Ascending aorta (tissue), 2 donors: ENCODE measurements around the gene RNGTT. TPM values are rescaled to one million over a fixed set of nuclear protein-coding genes. Genes with fewer than 3 reads are reported as not detected.

Source experiments
- DNase-seq, 2 donors: peaks; one replicate each; pipeline ENCODE4 v3.0.0-alpha.2; 2019; ENCODE audit warnings: low spot score in 2 of 2
- H3K27ac ChIP-seq, 2 donors: fragments of 200-600 bp; sonication (generic); one replicate each; pipeline ENCODE4 v1.5.1; 2016 to 2017; ENCODE audit warnings: mild to moderate bottlenecking in 1 of 2
- H3K27me3 ChIP-seq: fragments of 200-600 bp; sonication (generic); one replicate; pipeline ENCODE4 v1.5.1; 2017
- H3K36me3 ChIP-seq, 2 donors: fragments of 200-600 bp; sonication (generic); one replicate each; pipeline ENCODE4 v1.5.1; 2016
- H3K4me1 ChIP-seq, 2 donors: fragments of 200-600 bp; sonication (generic); one replicate each; pipeline ENCODE4 v1.5.1; 2016 to 2017; ENCODE audit warnings: mild to moderate bottlenecking in 1 of 2
- H3K4me3 ChIP-seq, 2 donors: fragments of 200-600 bp; sonication (generic); one replicate each; pipeline ENCODE4 v1.5.1; 2016 to 2017; ENCODE audit warnings: mild to moderate bottlenecking in 1 of 2
- H3K9me3 ChIP-seq, 2 donors: fragments of 200-600 bp; sonication (generic); one replicate each; pipeline ENCODE4 v1.5.1; 2016
- intact Hi-C: fragments of 100-400 bp; cut with DNase I; formaldehyde crosslinking; loops from one replicate; pipeline ENCODE4 v1.15.1; 2023
- total RNA-seq: library from RNA; depleted of rRNA; stranded (reverse); fragments of >200 nt; gene quantifications from one replicate; pipeline ENCODE4 v1.1.0, GENCODE V29; 2016
- TF ChIP-seq, protein P1 (sequence below), 3 experiments: fragments of 200-600 bp in 2 of 3; fragments of 450-650 bp in 1 of 3; sonication (generic) in 2 of 3; IDR thresholded peaks; one replicate each; pipeline ENCODE4 v1.5.1; 2016 to 2019; ENCODE audit warnings: antibody characterized with exemption in 3 of 3, mild to moderate bottlenecking in 1 of 3, moderate library complexity in 1 of 3

Gene RNGTT
- total RNA-seq, 1 donor from 2014 or later: 13.4 TPM

DNA sequence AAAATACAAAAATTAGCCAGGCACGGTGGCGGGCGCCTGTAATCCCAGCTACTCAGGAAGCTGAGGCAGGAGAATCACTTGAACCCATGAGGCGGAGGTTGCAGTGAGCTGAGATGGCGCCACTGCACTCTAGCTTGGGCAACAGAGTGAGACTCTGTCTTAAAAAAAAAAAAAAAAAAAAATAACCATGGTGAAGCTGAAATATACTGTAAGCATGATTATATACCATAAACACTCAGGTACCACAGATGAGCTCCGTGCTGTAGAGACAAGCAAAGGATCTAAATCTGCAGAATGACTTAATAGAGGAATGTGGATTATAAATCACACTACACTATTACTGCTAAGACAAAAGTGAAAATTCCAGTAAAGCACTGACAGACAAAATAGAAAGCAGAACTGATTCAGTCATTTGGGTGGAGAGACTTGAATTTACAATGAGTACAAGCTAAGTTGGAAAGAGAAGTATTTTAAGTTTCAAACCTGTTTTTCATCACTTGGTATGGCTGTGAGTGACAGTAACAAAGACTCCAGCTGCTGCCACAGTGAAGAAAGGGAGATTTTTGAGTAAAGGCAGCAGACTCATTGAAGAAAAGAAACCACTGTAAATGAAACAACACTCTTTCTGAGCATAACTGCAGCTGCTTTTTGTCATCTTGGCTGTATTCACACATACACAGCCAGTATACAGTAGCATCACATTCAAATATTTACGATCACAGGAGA, 322.1 kb downstream of the RNGTT start:
- TF ChIP-seq, protein P1, sequence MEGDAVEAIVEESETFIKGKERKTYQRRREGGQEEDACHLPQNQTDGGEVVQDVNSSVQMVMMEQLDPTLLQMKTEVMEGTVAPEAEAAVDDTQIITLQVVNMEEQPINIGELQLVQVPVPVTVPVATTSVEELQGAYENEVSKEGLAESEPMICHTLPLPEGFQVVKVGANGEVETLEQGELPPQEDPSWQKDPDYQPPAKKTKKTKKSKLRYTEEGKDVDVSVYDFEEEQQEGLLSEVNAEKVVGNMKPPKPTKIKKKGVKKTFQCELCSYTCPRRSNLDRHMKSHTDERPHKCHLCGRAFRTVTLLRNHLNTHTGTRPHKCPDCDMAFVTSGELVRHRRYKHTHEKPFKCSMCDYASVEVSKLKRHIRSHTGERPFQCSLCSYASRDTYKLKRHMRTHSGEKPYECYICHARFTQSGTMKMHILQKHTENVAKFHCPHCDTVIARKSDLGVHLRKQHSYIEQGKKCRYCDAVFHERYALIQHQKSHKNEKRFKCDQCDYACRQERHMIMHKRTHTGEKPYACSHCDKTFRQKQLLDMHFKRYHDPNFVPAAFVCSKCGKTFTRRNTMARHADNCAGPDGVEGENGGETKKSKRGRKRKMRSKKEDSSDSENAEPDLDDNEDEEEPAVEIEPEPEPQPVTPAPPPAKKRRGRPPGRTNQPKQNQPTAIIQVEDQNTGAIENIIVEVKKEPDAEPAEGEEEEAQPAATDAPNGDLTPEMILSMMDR (IDR thresholded peaks at IDR 0.05): no peak
- no peak overlapping the region for H3K4me3 ChIP-seq
- DNase-seq: no peak
- H3K4me1 ChIP-seq: peaks cover 0 to 4% of the 10 kb centered on the region in 2 donors
- H3K27me3 ChIP-seq: no peaks in the 10 kb centered on the region
- H3K9me3 ChIP-seq: no peaks in the 10 kb centered on the region
- no peak overlapping the region for H3K27ac ChIP-seq
- intact Hi-C loops: no loop called here
- no peaks in the 10 kb centered on the region for H3K36me3 ChIP-seq

DNA sequence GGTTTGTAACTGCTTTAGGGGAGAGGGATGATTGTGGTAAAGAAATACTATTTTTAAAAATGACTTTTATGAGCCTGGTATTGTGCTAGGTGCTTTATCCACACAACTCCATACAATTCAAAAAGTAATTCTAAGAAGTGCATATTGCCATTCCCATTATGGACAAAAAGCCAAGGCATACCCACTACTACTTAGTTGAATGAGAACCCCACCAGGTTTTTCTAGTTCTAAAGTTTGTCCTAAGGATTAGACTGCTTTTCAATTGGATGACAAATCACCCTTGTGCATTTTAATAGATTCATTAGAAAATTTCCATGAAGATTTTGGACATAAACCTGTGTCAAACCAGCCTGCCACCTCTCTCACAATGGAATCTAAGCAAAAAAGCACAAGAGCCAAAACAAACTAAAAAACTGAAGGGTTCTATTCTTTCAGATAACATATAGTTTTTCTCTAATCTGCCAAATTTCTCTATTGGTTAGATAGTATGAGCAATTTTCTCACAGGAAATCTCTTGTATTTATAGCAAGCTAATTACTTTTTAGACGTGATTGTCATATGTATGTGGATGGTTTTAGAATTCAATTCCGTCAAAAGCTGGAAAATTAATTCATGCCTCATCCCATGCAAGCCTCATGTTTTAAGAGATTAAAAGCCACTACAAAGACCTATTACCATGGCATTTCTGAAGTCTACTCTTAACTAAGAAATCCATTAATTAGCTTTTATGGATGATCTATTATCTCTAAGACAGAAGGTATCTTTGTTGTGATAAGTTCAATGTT, 325.5 kb downstream of the RNGTT start:
- no peak for DNase-seq
- Histone ChIP-seq H3K9me3 (no peaks in the 10 kb centered on the region), H3K36me3 (no peaks in the 10 kb centered on the region), H3K27ac (no peak overlapping the region), H3K27me3 (no peaks in the 10 kb centered on the region), H3K4me3 (no peak overlapping the region), H3K4me1 (peaks cover 0 to 4% of the 10 kb centered on the region in 2 donors)
- TF ChIP-seq, protein P1 (IDR thresholded peaks at IDR 0.05): no peak
- intact Hi-C loops: no loop called here

DNA sequence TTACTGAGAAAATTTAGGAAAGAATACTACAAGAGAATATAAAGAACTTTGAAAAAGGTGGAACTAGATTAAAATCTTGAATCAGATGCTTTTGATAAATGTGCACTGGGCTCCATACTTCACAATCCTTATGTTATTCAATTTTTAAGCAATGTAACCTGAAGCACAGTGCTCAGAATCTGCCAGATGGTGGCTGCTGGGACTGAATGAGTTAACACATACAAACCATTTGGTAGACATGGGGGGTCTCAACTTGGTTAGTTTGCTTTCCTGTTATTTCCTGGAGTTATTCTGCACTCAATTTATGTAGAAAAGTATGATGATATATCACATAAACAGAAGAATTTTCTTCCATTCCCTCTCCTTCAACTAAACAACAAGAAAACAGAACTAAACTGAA, 326.5 kb downstream of the RNGTT start:
- no peaks in the 10 kb centered on the region for H3K36me3 ChIP-seq
- H3K9me3 ChIP-seq: no peaks in the 10 kb centered on the region
- no peak overlapping the region for H3K27ac ChIP-seq
- no peak overlapping the region for H3K4me3 ChIP-seq
- intact Hi-C loops: no loop called here
- H3K27me3 ChIP-seq: no peaks in the 10 kb centered on the region
- H3K4me1 ChIP-seq: peaks cover 0 to 4% of the 10 kb centered on the region in 2 donors
- no peak for DNase-seq
- TF ChIP-seq, protein P1 (IDR thresholded peaks at IDR 0.05): no peak

DNA sequence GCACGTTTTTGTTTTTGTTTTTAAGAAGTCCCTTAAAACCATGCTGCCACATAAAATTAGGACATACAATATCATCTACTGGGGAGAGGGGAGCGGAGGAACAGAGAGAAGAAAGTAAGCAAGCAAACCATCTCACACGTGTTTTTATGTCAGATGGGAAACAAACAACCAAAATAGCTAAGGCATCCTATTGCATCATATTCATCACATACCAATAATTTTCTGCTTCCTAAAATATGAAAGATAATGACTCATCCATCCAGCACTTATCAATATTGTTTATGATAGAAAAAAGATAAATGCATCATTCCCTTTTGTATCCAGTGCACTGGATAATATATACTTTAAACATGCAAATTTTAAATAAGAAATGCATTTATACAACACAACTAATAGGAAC, 329.6 kb downstream of the RNGTT start:
- DNase-seq: no peak
- no peaks in the 10 kb centered on the region for H3K27me3 ChIP-seq
- intact Hi-C loops: no loop called here
- no peaks in the 10 kb centered on the region for H3K36me3 ChIP-seq
- H3K4me3 ChIP-seq: no peak overlapping the region
- H3K27ac ChIP-seq: no peak overlapping the region
- TF ChIP-seq, protein P1 (IDR thresholded peaks at IDR 0.05): no peak
- H3K9me3 ChIP-seq: no peaks in the 10 kb centered on the region
- no peaks in the 10 kb centered on the region for H3K4me1 ChIP-seq

DNA sequence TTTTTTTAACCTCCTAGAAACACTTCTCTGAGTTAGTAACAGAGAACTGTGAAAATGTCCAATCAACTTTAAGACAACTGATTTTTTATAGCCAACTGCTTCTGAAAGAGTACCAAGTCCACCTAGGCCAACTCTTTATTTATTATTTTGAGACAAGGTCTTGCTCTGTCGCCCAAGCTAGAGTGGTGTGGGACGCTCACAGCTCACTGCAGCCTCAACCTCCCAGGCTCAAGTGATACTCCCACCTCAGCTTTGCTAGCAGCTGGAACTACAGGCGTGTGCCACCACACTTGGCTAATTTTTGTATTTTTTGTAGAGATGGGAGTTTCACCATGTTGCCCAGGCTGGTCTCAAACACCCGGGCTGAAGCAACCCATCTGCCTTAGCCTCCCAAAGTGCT, 331.6 kb downstream of the RNGTT start:
- Histone ChIP-seq H3K27me3 (no peaks in the 10 kb centered on the region), H3K27ac (no peak overlapping the region), H3K36me3 (no peaks in the 10 kb centered on the region), H3K4me1 (no peaks in the 10 kb centered on the region), H3K9me3 (no peaks in the 10 kb centered on the region), H3K4me3 (no peak overlapping the region)
- intact Hi-C loops: no loop called here
- DNase-seq: no peak
- TF ChIP-seq, protein P1 (IDR thresholded peaks at IDR 0.05): no peak
